GM18861 (cell line): ENCODE data around the gene ARF1.

Experiments used
- ATAC-seq: cut with Tn5 transposase; IDR thresholded peaks from one replicate; pipeline ENCODE4 v1.9.1; 2021; ENCODE audit not compliant: unreplicated experiment

The ARF1 gene

GRCh38 chr1:228117335-228117734 lies 34.8 kb downstream of the ARF1 start:
- ATAC-seq, result no peak

- no peak for ATAC-seq
These were observed 35.5 kb downstream of the ARF1 start for GRCh38 chr1:228118040-228118439.

- ATAC-seq, result no peak
These were observed 37.8 kb downstream of the ARF1 start for GRCh38 chr1:228120351-228120750.

GRCh38 chr1:228120857-228121489 lies 38.5 kb downstream of the ARF1 start:
- no peak for ATAC-seq

GRCh38 chr1:228122921-228123441 lies 40.5 kb downstream of the ARF1 start:
- ATAC-seq, result no peak

GRCh38 chr1:228123505-228123904 lies 41.0 kb downstream of the ARF1 start:
- ATAC-seq, result no peak

GRCh38 chr1:228125185-228125584 lies 42.7 kb downstream of the ARF1 start:
- ATAC-seq, result no peak

GRCh38 chr1:228131766-228132165 lies 49.3 kb downstream of the ARF1 start:
- ATAC-seq, result no peak

GRCh38 chr1:228134591-228134990 lies 52.1 kb downstream of the ARF1 start:
- no peak for ATAC-seq

- no peak for ATAC-seq
These were observed 54.4 kb downstream of the ARF1 start for GRCh38 chr1:228136901-228137300.

- ATAC-seq, result no peak
These were observed 57.0 kb downstream of the ARF1 start for GRCh38 chr1:228139406-228139930.

- ATAC-seq, result peak; percentile 86
These were observed 57.6 kb downstream of the ARF1 start, which contains the start of gene GUK1 for GRCh38 chr1:228139931-228140723. GUK1 (plus strand) TSS chr1:228140279; CDS start chr1:228140303, 24 bp downstream.

GRCh38 chr1:228140724-228141225 lies 58.3 kb downstream of the ARF1 start:
- no peak for ATAC-seq

- ATAC-seq, result no peak
These were observed 58.9 kb downstream of the ARF1 start for GRCh38 chr1:228141226-228142044.

GRCh38 chr1:228142155-228142691 lies 59.7 kb downstream of the ARF1 start:
- ATAC-seq, result no peak

GRCh38 chr1:228142701-228143136 lies 60.2 kb downstream of the ARF1 start:
- ATAC-seq, result no peak

- no peak for ATAC-seq
These were observed 61.1 kb downstream of the ARF1 start for GRCh38 chr1:228143480-228144192.

- ATAC-seq, result no peak
These were observed 61.9 kb downstream of the ARF1 start for GRCh38 chr1:228144193-228144992.

- no peak for ATAC-seq
These were observed 62.5 kb downstream of the ARF1 start for GRCh38 chr1:228144993-228145343.
